Effector CD8-positive, alpha-beta T cell (primary cell): Measurements from ENCODE around the gene MARF1.
"Not testable (repeated sequence)": the region's sequence is repeated elsewhere in the genome, so short reads cannot be mapped to it uniquely, and the experiment has no call there.

ENCODE experiments used
- DNase-seq: peaks from one replicate; lab custom pipeline; 2025; lab: John Stamatoyannopoulos, UW

Gene MARF1

GRCh38 chr16:15652293-15653001 is 9.5 kb upstream of the MARF1 start:
- DNase-seq: no peak

- peak; percentile 29 for DNase-seq
Observed at GRCh38 chr16:15650698-15651171, 7.8 kb upstream of the MARF1 start.

GRCh38 chr16:15650019-15650697 is 7.2 kb upstream of the MARF1 start, which contains the start of gene NDE1:
Gene NDE1 (plus strand): TSS chr16:15650245. CDS start chr16:15664779, 14,534 bp downstream.
- DNase-seq: peak; percentile 81

- DNase-seq: no peak
Observed at GRCh38 chr16:15649727-15650018, 6.7 kb upstream of the MARF1 start.

- not testable (repeated sequence) for DNase-seq
Observed at GRCh38 chr16:15649311-15649710, 6.4 kb upstream of the MARF1 start.

GRCh38 chr16:15648135-15648730 is 5.3 kb upstream of the MARF1 start:
- DNase-seq: no peak

- DNase-seq: no peak
Observed at GRCh38 chr16:15647294-15648014, 4.5 kb upstream of the MARF1 start.

GRCh38 chr16:15646557-15647293 is 3.8 kb upstream of the MARF1 start:
- not testable (repeated sequence) for DNase-seq

- not testable (repeated sequence) for DNase-seq
Observed at GRCh38 chr16:15644962-15645465, 2.1 kb upstream of the MARF1 start.

GRCh38 chr16:15644267-15644961 is 1.5 kb upstream of the MARF1 start:
- DNase-seq: no peak

- DNase-seq: no peak
Observed at GRCh38 chr16:15643946-15644250, 944 bp upstream of the MARF1 start.

GRCh38 chr16:15642557-15643047 is 352 bp downstream of the MARF1 start:
- DNase-seq: peak; percentile 75

- DNase-seq: no peak
Observed at GRCh38 chr16:15641753-15642556, 999 bp downstream of the MARF1 start.

- DNase-seq: no peak
Observed at GRCh38 chr16:15640966-15641365, 2.0 kb downstream of the MARF1 start.

- no peak for DNase-seq
Observed at GRCh38 chr16:15639061-15639568, 3.8 kb downstream of the MARF1 start.

GRCh38 chr16:15636392-15636873 is 6.5 kb downstream of the MARF1 start:
- DNase-seq: no peak

GRCh38 chr16:15635926-15636325 is 7.0 kb downstream of the MARF1 start:
- no peak for DNase-seq

GRCh38 chr16:15631730-15632409 is 11.1 kb downstream of the MARF1 start:
- DNase-seq: no peak

- DNase-seq: no peak
Observed at GRCh38 chr16:15621889-15622288, 21.1 kb downstream of the MARF1 start.
